PFSK-1 (cell line): ENCODE data around the gene IGSF10.

Source experiments
- FOXP2 ChIP-seq: optimal IDR thresholded peaks from 2 replicates; pipeline ENCODE3; 2011; ENCODE audit warnings: borderline replicate concordance, control low read depth, inconsistent platforms; ENCODE audit not compliant: insufficient read depth; ENCODE audit errors: extremely low read length, extremely low read depth
- POLR2AphosphoS5 ChIP-seq: IDR thresholded peaks from 2 replicates; pipeline ENCODE4 v1.6.1; 2012; ENCODE audit warnings: low read depth, mild to moderate bottlenecking, control low read depth, low read length, moderate library complexity
- SIN3A ChIP-seq: IDR thresholded peaks from 2 replicates; pipeline ENCODE4 v1.6.1; 2012; ENCODE audit warnings: mild to moderate bottlenecking, low read length, moderate library complexity, borderline replicate concordance; ENCODE audit not compliant: insufficient read depth
- TAF1 ChIP-seq: IDR thresholded peaks from 2 replicates; pipeline ENCODE4 v1.6.1; 2012; ENCODE audit warnings: low read length, control low read depth, borderline replicate concordance; ENCODE audit not compliant: insufficient read depth
- TF ChIP-seq, protein P1 (sequence below), 2 experiments: IDR thresholded peaks; 2 replicates each; pipeline versions ENCODE4 v1.6.1 to v1.8.0; 2011 to 2012; ENCODE audit warnings: low read depth in 2 of 2, low read length in 2 of 2, control low read depth in 1 of 2, inconsistent platforms in 1 of 2, mild to moderate bottlenecking in 1 of 2, moderate library complexity in 1 of 2; ENCODE audit not compliant: insufficient read depth in 1 of 2

Gene IGSF10

DNA sequence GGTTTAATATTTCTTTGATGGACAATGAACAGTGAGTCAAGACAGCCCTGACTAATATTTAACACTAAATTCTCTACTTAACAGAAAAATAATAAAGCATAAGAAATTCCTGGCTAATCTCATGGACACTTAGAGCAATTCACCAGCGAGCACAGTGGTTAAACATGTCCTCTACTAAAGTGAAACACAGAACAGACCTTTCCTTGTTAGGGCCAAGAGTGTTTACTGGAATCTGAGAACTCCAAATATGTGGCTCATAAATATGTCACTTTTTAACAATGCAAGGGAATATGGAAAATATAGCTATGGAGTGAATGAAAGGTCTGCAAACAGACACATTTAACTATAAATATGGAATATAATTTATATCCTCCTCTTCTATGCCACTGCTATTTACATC is 18.6 kb upstream of the IGSF10 start:
- TF ChIP-seq FOXP2, result no peak
- TF ChIP-seq POLR2AphosphoS5, result no peak
- no peak for TF ChIP-seq TAF1
- TF ChIP-seq SIN3A, result no peak

DNA sequence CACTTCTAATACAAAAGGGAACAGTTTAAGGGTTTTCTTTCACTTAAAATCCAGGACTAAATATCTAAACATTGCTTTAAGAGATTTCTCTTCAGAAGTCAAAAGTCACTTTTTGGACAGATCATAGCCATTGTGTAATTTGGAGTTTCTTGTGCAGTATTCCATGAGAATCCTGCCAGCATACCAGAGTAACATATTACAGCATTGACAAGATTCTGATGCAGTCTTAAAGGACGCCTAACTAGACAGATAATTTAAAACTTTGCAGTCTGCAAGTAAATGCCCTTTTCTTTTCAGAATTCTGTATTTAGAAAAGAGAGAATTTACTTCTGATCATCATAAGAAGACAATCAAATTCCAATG is 17.5 kb upstream of the IGSF10 start:
- TF ChIP-seq SIN3A (no peak), POLR2AphosphoS5 (no peak), TAF1 (no peak), FOXP2 (no peak)
- TF ChIP-seq, protein P1, sequence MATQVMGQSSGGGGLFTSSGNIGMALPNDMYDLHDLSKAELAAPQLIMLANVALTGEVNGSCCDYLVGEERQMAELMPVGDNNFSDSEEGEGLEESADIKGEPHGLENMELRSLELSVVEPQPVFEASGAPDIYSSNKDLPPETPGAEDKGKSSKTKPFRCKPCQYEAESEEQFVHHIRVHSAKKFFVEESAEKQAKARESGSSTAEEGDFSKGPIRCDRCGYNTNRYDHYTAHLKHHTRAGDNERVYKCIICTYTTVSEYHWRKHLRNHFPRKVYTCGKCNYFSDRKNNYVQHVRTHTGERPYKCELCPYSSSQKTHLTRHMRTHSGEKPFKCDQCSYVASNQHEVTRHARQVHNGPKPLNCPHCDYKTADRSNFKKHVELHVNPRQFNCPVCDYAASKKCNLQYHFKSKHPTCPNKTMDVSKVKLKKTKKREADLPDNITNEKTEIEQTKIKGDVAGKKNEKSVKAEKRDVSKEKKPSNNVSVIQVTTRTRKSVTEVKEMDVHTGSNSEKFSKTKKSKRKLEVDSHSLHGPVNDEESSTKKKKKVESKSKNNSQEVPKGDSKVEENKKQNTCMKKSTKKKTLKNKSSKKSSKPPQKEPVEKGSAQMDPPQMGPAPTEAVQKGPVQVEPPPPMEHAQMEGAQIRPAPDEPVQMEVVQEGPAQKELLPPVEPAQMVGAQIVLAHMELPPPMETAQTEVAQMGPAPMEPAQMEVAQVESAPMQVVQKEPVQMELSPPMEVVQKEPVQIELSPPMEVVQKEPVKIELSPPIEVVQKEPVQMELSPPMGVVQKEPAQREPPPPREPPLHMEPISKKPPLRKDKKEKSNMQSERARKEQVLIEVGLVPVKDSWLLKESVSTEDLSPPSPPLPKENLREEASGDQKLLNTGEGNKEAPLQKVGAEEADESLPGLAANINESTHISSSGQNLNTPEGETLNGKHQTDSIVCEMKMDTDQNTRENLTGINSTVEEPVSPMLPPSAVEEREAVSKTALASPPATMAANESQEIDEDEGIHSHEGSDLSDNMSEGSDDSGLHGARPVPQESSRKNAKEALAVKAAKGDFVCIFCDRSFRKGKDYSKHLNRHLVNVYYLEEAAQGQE (IDR thresholded peaks at IDR 0.05; ENCODE audit: insufficient read depth in 1 of 2, low read depth in 2 of 2, low read length in 2 of 2), result no peak

DNA sequence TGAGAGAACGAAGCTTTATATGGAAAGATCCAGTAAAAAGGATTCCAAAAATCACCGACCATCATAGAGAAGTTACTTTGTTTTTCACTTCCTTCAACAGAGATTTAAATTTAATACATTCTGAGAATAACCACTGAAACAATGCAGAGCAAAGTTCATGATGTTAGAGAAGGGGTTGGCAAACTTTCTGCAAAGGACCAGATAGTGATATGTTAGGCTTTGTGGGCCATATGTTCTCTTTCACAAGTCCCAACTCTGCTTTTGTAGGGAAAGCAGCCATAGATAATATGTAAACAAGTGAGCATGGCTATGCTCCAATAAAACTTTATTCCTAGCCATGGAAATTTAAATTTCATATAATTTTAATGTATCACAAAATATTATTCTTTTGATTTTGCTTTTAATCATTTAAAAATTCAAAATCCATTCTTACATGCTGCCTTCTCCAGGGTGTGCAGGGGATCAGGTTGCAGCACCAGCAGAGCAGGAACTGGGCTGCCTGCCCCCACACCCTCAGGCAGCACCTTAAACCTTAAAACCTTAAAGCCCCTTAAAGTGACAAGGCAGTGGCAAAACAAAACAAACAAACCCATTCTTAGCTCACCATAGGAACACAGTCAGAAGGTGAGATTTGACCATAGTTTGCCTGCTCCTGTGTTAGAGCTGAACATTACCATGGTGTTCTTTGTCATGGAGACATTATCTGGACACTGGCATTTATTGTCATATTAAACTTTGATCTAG is 16.9 kb upstream of the IGSF10 start:
- TF ChIP-seq FOXP2, result no peak
- TF ChIP-seq SIN3A, result no peak
- TF ChIP-seq, protein P1 (IDR thresholded peaks at IDR 0.05; ENCODE audit: insufficient read depth in 1 of 2, low read depth in 2 of 2, low read length in 2 of 2), result no peak
- no peak for TF ChIP-seq POLR2AphosphoS5
- no peak for TF ChIP-seq TAF1

DNA sequence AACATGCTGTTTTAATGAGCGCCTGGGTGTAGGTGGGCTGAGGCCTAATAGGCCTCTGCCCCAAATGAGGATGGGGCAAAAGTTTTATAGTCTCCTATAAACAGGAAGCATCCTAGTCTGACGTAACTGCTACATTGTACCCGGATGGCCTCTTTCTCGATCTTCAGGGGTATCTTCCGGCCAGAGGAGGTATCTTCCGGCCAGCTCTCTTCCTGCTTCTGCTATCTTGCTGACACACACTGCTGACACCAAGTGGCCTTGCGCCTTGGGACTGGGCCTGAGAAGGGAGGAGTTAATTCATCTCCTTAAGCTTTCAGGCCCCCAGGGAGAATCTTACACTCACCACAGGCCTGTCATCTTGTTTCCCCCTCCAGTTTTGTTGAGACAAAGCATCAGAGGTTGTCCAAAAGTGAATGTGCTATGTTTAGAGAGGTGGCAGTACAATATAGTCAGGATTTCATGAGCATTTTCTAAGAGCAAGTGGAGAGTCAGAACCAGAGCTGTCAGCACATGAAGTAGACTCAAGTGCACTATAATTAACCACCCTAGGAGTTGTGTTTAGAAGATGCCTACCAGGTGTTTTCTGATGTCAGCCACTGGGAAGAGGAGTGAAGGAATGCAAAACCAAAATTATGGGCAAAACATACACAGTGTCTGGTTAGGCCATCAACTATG is 15.6 kb upstream of the IGSF10 start:
- no peak for TF ChIP-seq POLR2AphosphoS5
- no peak for TF ChIP-seq SIN3A
- TF ChIP-seq FOXP2, result no peak
- TF ChIP-seq TAF1, result no peak

DNA sequence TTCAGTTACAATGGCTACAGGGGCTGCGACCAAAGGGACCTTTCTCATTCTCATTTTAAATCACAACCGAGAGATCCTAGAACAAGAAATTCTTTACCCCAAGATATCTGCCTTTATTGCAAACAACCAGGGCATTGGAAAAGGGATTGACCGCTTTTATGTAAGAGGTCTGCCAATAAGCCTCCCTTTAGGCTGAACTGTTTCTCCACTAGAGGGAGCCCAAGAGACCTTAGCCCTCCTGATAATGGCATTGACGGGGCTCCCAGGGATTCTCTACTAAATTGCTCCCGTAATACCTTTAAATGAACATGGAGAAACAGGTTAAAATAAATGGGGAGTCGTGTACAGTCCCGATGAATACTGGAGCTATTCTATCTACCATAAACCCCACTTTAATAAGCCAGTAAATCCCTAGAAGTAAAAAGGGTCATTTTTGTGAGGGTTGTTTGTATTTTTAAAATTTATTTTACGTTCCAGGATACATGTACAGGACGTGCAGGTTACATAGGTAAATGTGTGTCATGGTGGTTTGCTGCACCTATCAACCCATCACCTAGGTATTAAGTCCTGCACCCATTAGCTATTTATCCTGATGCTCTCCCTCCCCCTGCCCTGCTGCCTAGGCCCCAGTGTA is 7.5 kb upstream of the IGSF10 start:
- TF ChIP-seq TAF1, result no peak
- TF ChIP-seq FOXP2, result no peak
- TF ChIP-seq POLR2AphosphoS5, result no peak
- TF ChIP-seq, protein P1 (IDR thresholded peaks at IDR 0.05; ENCODE audit: insufficient read depth in 1 of 2, low read depth in 2 of 2, low read length in 2 of 2), result no peak
- no peak for TF ChIP-seq SIN3A
